Activated CD4-positive, alpha-beta T cell treated with anti-CD3 and anti-CD28 coated beads for 48 hours (primary cell): Measurements from ENCODE around the gene PTPRN2.
"Not testable (repeated sequence)": the region's sequence is repeated elsewhere in the genome, so short reads cannot be mapped to it uniquely, and the experiment has no call there.

Experiments
- DNase-seq: peaks from one replicate; pipeline ENCODE4 v3.0.0-alpha.2; 2020

The PTPRN2 gene

DNA sequence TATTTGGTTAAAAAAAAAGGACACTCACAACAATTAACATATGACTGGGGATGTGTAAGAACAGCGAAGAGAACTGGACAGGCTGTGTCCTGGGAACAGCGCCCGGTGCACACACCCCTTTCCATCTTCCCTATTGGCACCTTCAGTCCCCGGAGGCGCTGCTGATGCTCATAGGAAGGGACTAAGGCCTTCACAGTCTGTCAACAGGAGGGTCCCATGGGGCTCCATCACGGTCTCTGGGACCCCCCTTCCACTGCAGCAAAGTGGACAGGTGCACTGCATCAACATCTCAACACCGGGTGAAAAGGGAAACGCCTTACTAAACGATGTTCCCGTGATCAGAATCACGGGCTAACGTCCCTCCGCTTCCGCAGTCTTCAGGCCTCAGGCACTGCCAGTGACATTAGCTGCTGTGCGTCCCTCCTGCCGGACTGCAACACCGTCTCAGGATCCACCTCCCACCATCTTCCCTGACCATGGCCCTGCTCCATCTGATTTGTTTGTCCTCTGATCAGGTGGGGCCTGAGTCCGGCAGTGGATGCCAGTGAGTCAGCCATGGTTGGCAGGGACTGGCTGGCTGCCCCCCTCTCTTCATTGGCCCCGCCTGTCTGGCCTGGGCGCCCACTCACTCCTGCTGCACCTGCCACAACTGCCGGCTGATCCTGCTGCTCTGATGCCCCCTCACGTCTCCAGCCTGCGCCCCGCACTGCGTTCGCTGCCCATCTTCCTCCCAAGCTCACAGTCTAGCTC, 636.1 kb downstream of the PTPRN2 start:
- DNase-seq = no peak

DNA sequence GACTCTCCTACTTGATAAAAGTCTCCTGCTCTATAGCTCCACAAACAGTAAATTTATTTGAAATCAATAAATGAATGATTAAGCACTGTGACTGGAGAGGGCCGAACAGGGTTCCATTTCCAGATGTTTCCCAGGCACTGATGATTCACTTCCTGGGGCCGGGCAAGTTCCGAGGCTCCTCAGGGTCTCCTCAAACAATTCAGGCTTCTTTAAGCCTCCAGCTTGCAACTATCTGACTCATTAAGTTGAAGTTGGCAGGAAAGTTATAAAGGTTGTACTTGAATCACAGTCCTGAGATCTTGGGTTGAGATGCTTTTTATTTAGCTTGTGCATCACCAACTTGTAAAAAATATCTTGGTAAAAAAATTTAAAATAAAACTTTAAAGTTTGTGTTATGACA, 637.9 kb downstream of the PTPRN2 start:
- DNase-seq = no peak

DNA sequence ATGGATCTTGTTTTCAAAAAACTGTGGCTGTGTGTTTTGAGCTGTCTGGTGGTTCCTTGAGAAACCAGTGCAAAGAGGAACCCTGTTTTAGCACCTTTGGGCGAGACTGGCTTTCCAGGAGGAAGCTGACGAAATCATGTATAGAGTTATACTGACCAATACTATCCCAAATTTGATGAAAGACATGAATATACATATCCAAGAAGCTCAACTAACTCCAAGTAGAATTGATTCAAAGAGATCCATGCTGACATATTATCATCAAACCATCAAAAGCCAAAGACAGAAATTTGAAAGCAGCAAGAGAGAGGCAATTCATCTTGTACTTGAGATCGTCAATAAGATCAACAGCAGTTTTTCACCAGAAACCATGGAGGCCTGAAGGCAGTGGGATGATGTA, 640.1 kb downstream of the PTPRN2 start:
- DNase-seq = no peak

DNA sequence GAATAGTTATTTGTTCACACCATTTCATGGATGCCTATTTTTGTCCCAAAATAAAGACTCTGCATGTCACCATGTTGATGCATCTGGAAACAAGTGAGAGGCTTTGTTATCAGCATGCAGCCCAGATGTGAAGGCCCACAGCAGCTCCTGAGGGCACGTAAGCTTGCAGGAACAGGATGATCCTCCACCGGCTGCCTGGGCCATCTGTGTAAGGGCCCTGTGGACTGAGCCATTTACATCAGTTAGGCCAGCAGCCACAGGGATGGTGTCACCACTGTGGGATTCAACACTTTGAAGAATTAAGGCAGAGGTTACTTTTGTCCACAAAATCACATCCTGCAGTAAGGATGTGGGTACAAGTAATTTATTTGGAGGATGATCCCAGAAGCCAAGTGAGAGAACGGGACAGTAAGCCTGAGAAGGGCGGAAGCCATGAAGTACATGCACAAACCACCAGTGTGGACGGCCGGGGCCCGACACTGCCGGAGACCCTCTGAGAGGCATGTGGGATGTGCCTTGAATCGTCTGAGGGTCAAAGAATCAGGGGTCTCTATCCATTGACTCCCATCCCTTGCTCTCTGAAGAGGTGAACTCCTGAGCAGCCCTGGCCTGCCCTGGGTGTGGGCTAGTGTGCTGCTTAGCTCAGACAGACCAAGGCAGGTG, 641.1 kb downstream of the PTPRN2 start:
- no peak for DNase-seq

DNA sequence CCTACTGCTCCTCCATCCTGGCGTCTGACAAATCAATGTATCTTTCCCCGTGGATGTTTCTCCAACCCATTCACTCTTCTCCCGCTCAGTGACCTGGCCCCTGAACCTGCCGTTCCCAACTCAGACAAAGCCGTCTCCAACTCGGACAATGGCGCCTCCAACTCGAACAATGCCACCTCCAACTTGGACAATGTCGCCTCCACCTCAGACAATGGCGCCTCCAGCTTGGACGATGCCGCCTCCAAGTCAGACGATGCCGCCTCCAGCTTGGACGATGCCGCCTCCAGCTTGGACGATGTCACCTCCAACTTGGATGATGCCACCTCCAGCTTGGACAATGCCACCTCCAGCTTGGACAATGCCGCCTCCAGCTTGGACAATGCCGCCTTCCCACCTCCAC, 642.2 kb downstream of the PTPRN2 start:
- DNase-seq = no peak

DNA sequence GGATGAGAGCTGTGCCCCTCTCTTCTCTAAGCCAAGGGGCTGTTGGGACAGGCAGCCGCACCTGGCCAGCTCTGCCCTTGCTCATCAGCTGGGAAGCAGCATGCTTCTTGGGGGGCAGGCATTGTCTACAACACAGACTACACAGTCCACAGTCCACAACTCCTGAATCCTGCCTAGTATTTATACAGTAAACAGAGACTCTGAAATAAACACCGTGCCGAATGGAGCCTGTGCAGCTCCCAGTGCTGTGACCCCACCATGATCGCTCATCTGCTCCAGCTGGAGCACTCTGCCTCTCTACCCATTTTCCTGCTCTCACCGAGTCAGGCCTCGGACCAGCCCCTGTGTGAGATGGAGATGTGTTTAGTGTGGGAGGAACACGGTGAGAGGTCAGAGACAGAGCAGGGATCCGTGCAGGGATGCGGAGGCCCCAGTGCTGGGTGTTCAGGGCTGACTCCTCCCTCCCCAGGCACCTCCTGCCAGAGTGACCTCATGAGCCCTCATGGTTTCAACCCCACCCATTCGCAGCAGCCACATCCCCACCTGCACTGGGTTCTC, 642.8 kb downstream of the PTPRN2 start:
- no peak for DNase-seq

DNA sequence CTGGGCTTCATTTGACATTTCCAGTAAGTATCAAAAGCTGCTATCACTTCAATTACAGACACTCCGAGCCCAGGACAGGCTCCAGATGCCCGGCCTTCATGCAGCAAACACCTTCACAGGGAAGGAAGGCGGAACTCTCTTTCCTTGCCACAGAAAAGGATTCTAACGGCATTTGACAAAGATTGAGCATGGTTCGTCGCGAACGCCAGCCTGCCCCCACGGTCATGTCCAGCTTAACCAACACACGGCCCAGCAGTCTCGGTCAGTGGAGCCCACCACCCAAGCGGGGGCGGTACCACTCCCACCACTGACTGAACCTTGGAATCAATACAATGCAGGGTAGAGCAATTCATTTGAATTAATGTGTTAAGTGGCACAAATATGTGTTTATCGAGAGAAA, 643.6 kb downstream of the PTPRN2 start:
- no peak for DNase-seq

DNA sequence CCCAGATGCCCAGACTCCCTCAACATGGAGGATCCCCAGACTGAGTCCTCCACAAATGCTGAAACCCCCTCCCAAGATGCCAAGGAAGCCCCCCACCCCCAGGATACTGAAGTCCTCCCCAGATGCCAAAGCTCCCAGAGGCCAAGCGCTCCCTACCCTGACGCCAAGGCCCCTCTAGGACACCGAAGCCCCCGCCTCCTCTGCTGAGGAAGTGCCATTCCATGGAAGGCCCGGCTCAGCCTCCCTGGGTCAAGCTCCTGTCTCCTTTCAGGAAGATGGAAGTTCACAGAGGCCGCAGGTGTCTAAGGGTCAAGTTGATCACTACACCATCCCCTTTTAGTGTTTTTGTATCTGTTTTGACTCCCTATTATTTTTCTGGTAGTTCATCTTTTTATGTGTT, 644.1 kb downstream of the PTPRN2 start:
- DNase-seq = no peak

DNA sequence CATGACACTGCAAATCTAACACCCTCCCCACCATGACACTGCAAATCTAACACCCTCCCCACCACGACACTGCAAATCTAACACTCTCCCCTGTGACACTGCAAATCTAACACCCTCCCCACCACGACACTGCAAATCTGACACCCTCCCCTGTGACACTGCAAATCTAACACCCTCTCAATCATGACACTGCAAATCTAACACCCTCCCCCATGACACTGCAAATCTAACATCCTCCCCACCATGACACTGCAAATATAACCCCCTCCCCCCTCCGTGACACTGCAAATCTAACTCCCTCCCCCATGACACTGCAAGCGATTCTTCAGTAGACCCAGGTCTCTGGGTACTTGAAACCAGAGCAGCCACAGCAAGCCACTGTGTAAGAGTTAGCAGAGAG, 646.4 kb downstream of the PTPRN2 start:
- no peak for DNase-seq

DNA sequence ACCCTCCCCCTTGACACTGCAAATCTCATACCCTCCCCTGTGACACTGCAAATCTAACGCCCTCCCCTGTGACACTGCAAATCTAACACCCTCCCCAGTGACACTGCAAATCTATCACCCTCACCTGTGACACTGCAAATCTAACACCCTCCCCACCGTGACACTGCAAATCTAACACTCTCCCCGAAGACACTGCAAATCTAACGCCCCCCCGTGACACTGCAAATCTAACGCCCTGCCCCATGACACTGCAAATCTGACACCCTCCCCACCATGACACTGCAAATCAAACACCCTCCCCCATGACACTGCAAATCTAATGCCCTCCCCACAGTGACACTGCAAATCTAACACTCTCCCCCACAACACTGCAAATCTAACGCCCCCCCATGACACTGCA, 647.1 kb downstream of the PTPRN2 start:
- no peak for DNase-seq

DNA sequence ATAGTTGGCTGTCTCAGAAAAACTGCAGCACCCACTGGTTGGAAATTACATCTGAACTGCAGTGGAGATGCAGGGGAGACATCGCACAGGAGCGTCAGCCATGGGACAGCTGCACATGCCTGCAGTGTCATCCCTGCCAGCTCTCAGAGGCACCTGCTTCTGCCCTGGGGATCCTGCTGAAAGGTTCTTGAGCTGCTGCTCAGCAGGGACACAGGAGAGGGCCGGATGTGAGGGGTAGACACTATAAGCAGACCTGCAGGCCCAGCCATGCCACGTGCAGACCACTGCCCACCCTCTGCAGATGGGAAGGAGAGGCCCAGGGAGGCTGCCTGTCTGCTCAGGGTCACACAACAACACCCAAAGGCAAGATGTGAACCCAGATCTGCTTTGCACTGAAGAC, 649.4 kb downstream of the PTPRN2 start:
- DNase-seq = no peak

DNA sequence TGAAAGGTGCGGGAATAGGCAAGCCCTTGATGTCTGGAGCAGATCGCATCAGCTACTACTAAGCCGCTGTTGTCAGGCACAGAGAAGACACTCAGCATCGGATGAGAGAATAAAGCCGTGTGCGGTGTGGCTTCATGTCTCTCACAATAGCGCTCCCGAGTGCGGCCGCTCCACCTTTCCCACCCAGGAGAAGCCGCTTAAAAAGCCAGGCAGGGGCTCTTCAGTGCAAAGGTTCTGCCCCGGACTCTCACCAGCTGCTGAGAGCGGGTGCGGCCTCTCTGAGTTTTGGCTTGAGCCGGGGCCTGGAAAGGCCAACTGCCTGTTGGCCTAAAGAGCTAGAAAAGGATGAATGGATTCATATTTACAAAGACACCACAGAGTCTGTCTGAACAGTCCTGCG, 650.2 kb downstream of the PTPRN2 start:
- DNase-seq = no peak

DNA sequence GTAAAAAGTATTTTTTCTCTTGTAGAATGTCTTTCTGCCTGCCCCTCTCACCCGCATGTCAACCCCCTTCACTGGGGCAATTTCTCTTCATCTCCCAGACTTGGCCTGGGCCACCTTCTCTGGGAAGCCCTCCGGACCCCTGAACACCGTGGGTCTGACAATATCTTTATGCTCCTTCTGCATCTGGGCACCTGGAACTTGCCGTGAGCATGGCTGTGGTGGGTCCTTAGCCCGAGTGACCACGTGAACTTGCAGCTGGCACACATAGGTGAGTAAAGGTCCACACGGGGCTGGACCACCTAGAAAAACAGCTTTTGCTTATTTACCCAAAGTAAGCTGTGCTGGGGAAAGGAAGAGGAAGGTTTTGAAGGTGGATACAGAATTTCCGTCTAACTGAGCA, 650.6 kb downstream of the PTPRN2 start:
- no peak for DNase-seq

DNA sequence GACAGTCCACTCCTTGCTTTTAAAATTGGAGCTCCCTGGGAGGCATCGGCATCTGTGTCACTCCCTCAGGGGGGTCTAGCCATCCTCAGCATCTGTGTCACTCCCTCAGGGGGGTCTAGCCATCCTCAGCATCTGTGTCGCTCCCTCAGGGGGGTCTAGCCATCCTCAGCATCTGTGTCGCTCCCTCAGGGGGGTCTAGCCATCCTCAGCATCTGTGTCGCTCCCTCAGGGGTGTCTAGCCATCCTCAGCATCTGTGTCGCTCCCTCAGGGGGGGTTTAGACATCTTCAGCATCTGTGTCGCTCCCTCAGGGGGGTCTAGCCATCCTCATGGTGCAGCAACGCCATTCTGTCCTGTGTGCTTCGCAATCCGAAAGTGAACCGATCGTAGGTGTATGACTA, 651.9 kb downstream of the PTPRN2 start:
- not testable (repeated sequence) for DNase-seq

DNA sequence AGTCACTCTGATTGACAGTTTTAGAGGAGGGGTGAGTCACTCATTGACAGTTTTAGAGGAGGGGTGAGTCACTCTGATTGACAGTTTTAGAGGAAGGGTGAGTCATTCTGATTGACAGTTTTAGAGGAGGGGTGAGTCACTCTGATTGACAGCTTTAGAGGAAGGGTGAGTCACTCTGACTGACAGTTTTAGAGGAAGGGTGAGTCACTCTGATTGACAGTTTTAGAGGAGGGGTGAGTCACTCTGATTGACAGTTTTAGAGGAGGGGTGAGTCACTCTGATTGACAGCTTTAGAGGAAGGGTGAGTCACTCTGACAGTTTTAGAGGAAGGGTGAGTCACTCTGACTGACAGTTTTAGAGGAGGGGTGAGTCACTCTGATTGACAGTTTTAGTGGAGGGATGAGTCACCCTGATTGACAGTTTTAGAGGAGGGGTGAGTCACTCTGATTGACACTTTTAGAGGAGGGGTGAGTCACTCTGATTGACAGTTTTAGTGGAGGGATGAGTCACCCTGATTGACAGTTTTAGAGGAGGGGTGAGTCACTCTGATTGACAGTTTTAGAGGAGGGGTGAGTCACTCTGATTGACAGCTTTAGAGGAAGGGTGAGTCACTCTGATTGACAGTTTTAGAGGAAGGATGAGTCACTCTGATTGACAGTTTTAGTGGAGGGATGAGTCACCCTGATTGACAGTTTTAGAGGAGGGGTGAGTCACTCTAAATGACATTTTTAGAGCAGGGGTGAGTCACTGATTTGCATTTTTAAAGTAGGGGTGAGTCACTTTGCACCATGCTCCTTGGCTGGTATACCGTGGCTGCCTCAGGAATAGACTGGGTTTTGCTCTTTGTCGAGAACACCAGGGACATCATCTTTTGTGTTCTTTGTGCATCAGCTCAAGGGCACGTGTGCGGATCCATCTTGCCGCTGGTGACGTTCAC, 654.1 kb downstream of the PTPRN2 start:
- DNase-seq = not testable (repeated sequence)

DNA sequence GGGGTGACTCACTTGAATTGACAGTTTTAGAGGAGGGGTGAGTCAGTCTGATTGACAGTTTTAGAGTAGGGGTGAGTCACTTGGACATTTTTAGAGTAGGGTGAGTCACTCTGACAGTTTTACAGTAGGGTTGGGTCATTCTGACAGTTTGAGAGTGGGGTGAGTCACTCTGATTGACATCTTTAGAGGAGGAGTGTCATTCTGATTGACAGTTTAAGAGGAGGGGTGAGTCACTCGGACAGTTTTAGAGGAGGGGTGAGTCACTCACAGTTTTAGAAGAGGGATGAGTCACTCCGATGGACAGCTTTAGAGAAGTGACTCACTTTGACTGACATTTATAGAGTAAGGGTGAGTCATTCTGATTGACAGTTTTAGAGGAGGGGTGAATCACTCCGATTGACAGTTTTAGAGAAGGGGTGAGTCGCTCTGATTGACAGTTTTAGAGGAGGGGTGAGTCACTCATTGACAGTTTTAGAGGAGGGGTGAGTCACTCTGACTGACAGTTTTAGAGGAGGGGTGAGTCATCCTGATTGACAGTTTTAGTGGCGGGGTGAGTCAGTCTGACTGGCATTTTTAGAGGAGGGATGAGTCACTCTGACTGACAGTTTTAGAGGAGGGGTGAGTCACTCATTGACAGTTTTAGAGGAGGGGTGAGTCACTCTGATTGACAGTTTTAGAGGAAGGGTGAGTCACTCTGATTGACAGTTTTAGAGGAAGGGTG, 655.0 kb downstream of the PTPRN2 start:
- DNase-seq = no peak

DNA sequence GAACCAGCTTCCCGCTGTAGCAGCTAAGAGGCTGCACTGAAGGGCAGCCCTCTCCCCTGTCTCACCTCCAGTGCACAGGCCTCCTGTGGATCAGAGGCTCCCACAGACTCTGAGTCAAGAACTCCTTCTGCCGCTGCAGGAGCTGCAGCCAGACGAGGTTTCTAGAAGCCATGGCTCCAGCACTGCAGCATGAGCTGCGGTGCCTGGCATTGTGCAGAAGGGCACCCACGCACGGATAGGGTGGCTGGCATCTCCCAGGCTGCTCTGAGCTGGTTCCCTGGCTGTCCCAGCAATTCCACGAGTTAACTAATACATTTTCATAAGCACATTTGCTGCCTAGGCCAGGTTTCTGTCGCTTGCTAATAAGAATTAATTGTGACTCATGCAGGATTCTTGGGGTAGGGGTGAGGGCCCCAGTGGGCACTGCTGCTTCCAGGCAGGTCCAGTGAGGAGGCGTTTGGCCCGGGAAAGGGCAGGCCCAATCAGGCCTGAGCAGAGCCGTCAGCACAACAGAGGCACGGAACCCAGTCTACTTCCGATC, 656.6 kb downstream of the PTPRN2 start:
- DNase-seq = no peak

DNA sequence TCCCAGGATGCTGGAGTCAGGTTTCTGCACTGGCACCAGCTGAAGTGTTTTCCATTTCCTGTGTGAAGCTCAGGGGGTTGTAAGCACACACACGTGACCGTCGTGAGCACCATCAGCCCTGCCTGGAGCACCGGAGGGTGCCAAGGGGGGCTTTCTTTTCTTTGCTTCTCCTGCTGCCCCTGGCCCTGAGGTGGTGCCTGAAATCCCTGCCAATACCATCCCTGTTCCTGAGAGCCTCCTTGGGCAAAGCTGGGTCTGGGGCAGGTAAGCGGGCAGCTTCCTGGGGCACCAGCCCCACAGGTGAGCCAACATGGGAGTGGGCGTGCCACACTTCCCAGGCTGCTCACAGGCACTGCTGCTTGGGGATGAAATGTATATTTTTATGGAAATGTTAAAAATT, 657.2 kb downstream of the PTPRN2 start:
- DNase-seq = no peak

DNA sequence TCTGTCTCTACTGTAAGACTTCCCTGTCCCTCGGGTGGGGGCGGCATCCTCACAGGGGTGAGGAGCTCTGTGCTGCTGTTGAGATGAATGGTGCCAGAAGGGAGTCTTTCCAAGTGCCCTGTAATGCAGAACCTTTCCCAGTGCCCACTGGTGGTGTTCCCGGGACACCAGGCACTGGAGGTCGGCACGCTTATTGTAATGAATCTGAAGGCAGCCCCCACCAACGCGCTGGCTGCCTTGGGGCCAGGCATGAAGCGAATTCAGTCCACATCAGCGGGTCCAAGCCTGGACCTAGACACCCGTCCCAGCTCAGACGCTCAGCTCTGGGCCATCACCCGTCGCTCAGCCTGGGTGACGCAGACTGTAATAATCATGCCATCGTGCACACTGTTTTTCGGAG, 658.0 kb downstream of the PTPRN2 start:
- no peak for DNase-seq

DNA sequence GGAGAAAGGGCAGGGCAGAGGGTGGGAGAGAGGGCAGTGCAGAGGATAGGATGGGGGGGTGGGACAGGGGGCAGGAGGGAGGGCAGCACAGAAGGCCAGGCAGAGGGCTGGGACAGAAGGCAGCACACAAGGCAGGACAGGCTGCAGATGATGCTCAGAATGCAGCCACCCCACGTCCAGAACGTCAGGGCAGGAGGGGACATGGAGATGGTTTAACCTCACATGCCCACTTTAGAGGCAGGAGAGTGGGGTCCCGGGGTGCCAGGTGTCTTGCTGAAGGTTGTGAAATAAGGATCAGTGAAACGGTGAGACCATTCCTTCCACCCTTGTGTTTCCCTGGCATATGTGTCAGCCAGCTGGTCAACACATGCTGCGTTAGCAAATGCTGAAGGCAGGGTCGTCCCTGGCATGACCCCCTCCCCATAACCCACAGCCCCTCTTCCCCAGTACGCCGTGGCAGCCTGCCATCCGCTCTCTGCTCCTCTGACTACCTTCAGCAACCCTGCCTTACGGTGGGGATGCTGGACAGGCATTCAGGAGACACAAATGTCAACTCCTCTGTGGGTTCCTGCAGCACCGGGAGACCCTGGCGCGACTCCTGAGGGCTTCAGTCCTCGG, 658.7 kb downstream of the PTPRN2 start:
- no peak for DNase-seq

DNA sequence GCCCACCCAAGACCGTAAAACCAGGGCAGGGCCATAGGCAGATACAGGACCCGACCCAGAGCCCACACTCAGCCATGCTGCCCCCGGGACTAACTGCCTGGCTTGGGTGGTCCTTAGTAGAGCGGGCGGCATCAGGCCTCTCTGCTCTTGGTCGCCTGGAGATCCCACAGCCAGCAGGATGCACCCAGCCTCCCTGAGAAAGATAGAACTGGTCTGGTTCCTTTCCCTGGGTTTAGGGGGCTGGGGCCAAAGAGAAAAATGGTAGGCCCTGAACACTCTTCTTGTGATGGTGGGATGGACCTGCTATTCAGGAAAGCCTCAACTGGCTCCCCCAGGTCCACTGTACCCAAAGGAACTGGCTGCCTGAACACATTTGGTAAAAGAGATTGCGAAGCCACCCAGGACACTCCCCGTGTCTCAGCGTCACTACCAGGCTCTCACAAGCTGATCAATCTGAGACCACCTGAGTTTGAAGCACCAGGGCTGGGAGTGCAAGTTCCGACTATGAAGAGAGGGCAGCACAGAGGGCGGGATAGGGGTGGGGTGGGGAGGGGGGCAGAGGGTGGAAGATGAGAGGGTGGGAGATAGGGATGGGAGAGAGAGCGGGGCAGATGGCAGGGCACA, 659.3 kb downstream of the PTPRN2 start:
- no peak for DNase-seq
